Right atrium auricular region (tissue), 2 donors: ENCODE data around the gene CTSV. TPM values are rescaled to one million over a fixed set of nuclear protein-coding genes. Genes with fewer than 3 reads are reported as not detected.
"Not testable (repeated sequence)": the region's sequence is repeated elsewhere in the genome, so short reads cannot be mapped to it uniquely, and the experiment has no call there.

Experiments
- DNase-seq: peaks from one replicate; pipeline ENCODE4 v3.0.0-alpha.2; 2019; ENCODE audit warnings: low spot score
- H3K27ac ChIP-seq, 2 donors: fragments of 200-600 bp; sonication (generic); 1 replicate in 1 of 2; 2 replicates in 1 of 2; pipeline ENCODE4 v1.5.1; 2016 to 2019
- H3K27me3 ChIP-seq, 2 donors: fragments of 200-600 bp; sonication (generic); one replicate each; pipeline versions ENCODE4 v1.5.1 to v1.6.0; 2017 to 2019
- H3K36me3 ChIP-seq: fragments of 200-600 bp; sonication (generic); one replicate; pipeline ENCODE4 v1.5.1; 2016
- H3K4me1 ChIP-seq, 2 donors: fragments of 200-600 bp; sonication (generic); one replicate each; pipeline versions ENCODE4 v1.5.1 to v1.6.0; 2017 to 2019
- H3K4me3 ChIP-seq, 2 donors: fragments of 200-600 bp; sonication (generic); 1 replicate in 1 of 2; 2 replicates in 1 of 2; pipeline ENCODE4 v1.5.1; 2017 to 2019; ENCODE audit warnings: mild to moderate bottlenecking in 1 of 2, moderate library complexity in 1 of 2
- H3K9me3 ChIP-seq, 2 donors: fragments of 200-600 bp; sonication (generic); one replicate each; pipeline ENCODE4 v1.5.1; 2019
- total RNA-seq, 2 donors: library from RNA; depleted of rRNA; stranded (reverse); fragments of >200 nt; gene quantifications; one replicate each; pipeline ENCODE4 v1.1.0, GENCODE V29; 2016
- TF ChIP-seq, protein P1 (sequence below), 2 donors: fragments of 200-600 bp; sonication (generic); IDR thresholded peaks; one replicate each; pipeline ENCODE4 v1.5.1; 2019; ENCODE audit warnings: antibody characterized with exemption in 2 of 2

The CTSV gene
- total RNA-seq, 2 donors from 2014 or later = not detected

DNA sequence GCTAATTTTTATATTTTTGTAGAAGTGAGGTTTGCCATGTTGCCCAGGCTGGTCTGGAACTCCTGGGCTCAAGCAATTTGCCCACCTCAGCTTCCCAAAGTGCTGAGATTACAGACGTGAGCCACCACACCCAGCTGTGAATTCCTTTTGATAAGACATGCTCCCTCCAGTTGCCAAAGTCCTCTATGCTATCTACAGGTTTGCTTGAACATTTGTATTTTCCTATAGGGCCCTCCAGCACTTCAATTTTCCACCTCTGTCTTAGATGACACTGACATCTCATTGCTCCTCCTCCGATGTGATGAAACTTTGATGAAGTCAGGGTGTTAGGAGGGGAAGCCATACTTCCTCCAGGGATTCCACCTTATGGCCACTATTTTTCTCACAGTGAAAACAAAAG is 25.2 kb upstream of the CTSV start:
- TF ChIP-seq, protein P1, sequence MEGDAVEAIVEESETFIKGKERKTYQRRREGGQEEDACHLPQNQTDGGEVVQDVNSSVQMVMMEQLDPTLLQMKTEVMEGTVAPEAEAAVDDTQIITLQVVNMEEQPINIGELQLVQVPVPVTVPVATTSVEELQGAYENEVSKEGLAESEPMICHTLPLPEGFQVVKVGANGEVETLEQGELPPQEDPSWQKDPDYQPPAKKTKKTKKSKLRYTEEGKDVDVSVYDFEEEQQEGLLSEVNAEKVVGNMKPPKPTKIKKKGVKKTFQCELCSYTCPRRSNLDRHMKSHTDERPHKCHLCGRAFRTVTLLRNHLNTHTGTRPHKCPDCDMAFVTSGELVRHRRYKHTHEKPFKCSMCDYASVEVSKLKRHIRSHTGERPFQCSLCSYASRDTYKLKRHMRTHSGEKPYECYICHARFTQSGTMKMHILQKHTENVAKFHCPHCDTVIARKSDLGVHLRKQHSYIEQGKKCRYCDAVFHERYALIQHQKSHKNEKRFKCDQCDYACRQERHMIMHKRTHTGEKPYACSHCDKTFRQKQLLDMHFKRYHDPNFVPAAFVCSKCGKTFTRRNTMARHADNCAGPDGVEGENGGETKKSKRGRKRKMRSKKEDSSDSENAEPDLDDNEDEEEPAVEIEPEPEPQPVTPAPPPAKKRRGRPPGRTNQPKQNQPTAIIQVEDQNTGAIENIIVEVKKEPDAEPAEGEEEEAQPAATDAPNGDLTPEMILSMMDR (IDR thresholded peaks at IDR 0.05) = no peak
- H3K27ac ChIP-seq = no peak overlapping the region
- DNase-seq = no peak

DNA sequence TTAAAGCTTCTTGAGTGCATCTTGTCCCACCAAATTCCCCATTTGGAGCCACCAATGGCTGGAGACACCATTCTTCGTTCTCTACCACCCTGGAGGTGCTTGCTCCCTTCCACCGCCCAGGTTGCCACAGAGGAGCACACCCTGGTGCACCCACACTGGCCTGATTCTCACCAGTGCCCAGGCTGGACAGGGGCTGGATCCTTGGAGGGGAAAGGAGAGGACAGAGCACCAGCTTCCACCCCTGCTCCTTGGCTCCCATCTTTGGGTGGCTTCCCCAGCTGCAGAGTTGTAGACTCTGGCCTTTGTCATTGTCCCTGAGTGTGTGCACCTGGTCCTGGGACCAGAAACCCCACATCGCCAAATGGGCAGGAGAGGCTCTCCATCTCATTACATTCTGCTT is 21.9 kb upstream of the CTSV start:
- no peaks in the 10 kb centered on the region for H3K9me3 ChIP-seq
- DNase-seq = no peak
- no peaks in the 10 kb centered on the region for H3K27me3 ChIP-seq
- H3K4me1 ChIP-seq = no peaks in the 10 kb centered on the region
- H3K36me3 ChIP-seq = no peaks in the 10 kb centered on the region
- TF ChIP-seq, protein P1 (IDR thresholded peaks at IDR 0.05) = no peak
- H3K27ac ChIP-seq = no peak overlapping the region
- H3K4me3 ChIP-seq = no peak overlapping the region

More for the DNA sequence above, 25.2 kb upstream of the CTSV start:
- Histone ChIP-seq H3K4me3 (no peak overlapping the region), H3K4me1 (no peaks in the 10 kb centered on the region), H3K27me3 (no peaks in the 10 kb centered on the region), H3K36me3 (no peaks in the 10 kb centered on the region), H3K9me3 (peaks cover 0 to 4% of the 10 kb centered on the region in 2 donors)

DNA sequence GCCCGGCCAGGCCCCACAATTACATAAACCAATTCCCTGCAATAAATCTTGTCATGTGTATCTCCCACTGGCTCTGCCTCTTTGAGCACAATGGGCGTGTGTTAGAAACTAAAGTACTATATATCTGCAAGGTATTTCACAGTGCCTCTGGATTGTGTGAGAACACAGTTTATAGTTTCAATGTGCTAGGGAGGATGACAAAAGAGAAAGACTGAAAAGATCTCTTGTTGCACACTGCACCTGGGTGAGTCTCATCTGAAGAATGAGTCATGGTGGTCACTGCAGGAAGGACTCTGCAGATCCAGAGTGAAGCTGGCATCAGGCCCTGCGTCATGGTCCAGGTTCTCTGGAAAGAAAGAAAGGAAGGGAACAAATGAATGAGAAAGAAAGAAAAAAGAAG is 20.7 kb upstream of the CTSV start:
- H3K36me3 ChIP-seq = no peaks in the 10 kb centered on the region
- no peak overlapping the region for H3K4me3 ChIP-seq
- DNase-seq = no peak
- no peak overlapping the region for H3K27ac ChIP-seq
- TF ChIP-seq, protein P1 (IDR thresholded peaks at IDR 0.05) = no peak
- no peaks in the 10 kb centered on the region for H3K27me3 ChIP-seq
- no peaks in the 10 kb centered on the region for H3K4me1 ChIP-seq
- H3K9me3 ChIP-seq = no peaks in the 10 kb centered on the region

DNA sequence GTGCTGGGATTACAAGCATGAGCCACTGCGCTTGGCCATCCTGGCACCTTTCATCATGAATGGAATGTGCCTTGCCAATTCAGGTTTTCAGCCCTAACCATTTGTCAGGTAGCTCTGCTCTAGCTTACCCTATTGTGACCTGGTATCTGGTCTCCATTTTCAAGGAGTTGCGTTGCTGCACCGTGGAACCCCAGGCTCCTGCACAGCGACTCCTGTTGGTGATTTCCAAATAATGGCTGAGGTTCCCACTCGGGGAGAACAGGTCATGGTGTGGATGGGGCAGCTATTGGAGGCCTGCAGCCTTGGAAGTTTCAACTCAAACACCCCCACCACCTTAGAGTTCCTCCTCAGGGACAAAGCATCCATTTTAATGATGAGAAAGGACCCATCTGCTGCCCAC is 18.7 kb upstream of the CTSV start:
- no peaks in the 10 kb centered on the region for H3K36me3 ChIP-seq
- no peak overlapping the region for H3K27ac ChIP-seq
- TF ChIP-seq, protein P1 (IDR thresholded peaks at IDR 0.05) = no peak
- H3K9me3 ChIP-seq = no peaks in the 10 kb centered on the region
- no peaks in the 10 kb centered on the region for H3K4me1 ChIP-seq
- no peak overlapping the region for H3K4me3 ChIP-seq
- no peaks in the 10 kb centered on the region for H3K27me3 ChIP-seq
- no peak for DNase-seq

DNA sequence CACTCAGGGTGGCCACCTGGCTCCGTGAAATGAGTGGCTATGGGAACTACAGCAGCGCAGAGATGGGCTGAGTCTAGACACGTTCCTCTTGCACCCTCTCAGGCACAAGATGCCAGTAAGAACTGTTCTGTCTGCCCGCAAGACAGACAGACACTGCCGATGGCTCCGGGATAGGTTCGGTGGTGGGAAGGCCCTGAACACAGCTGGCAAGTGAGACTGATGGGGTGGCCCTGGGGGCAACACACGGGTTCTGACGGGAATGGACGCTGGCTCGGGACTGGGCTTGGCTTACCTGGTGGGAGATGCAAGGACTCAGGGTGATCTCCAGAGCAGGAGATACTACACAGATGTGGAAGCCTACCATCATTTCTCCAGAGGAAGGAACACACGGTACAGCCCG is 16.9 kb upstream of the CTSV start:
- H3K27me3 ChIP-seq, DNase-seq, H3K4me1 ChIP-seq, H3K27ac ChIP-seq, H3K9me3 ChIP-seq, H3K36me3 ChIP-seq, H3K4me3 ChIP-seq: not testable (repeated sequence)

DNA sequence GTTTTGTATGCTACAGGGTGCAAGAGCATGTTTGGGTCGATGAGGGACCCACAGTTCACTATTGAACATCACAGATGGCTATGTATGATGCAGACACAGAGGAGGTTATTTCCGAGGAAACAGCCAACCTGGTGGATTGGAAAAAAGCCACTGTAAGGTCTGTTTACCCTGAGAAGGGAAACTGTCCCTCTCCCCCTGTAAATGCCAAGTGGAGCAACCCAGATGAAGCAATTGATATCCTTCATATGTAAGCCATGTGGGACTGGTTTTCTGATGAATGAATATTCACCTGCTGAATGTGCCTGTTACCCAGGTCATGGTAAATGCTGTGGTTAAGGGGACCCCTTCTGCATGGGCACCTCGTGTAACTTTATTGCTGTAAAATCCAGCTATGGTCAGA is 14.8 kb upstream of the CTSV start:
- TF ChIP-seq, protein P1 (IDR thresholded peaks at IDR 0.05) = no peak

More for the DNA sequence above, 14.8 kb upstream of the CTSV start:
- H3K4me3 ChIP-seq = no peak overlapping the region
- H3K27ac ChIP-seq = no peak overlapping the region
- no peak for DNase-seq
- H3K9me3 ChIP-seq = no peaks in the 10 kb centered on the region
- H3K27me3 ChIP-seq = no peaks in the 10 kb centered on the region
- no peaks in the 10 kb centered on the region for H3K36me3 ChIP-seq
- no peaks in the 10 kb centered on the region for H3K4me1 ChIP-seq
